MCF 10A (cell line): ENCODE data around the gene HBE1. TPM values are rescaled to one million over a fixed set of nuclear protein-coding genes. Genes with fewer than 3 reads are reported as not detected.

Experiments used
- BruUV-seq: library from RNA; stranded (reverse); fragments of 400-500 nt; replicated peaks from 2 replicates; lab custom pipeline; 2021; lab: Mats Ljungman, UMichigan
- CTCF ChIA-PET: fragments of 300-600 bp; sonication (Branson Sonifier 250); formaldehyde crosslinking; extraction: SDS; loops from one replicate; lab custom pipeline; 2021; ENCODE audit warnings: antibody characterized with exemption, inconsistent platforms; lab: Yijun Ruan, JAX
- POLR2A ChIA-PET: fragments of 300-600, 350-650 bp; sonication (Branson Sonifier 250); formaldehyde crosslinking; extraction: SDS; loops from one replicate; lab custom pipeline; 2020; ENCODE audit warnings: antibody characterized with exemption, inconsistent platforms; lab: Yijun Ruan, JAX
- DNase-seq: peaks from one replicate; pipeline ENCODE4 v3.0.0-alpha.2; 2018; ENCODE audit not compliant: unreplicated experiment
- H3K27ac Mint-ChIP-seq: one replicate; pipeline ENCODE4 v1.8.0; 2022; ENCODE audit warnings: mild to moderate bottlenecking, low read depth, mixed read lengths; ENCODE audit not compliant: unreplicated experiment
- H3K27me3 Mint-ChIP-seq: one replicate; pipeline ENCODE4 v1.8.0; 2022; ENCODE audit warnings: mixed read lengths; ENCODE audit not compliant: insufficient read depth, unreplicated experiment
- H3K36me3 Mint-ChIP-seq: one replicate; pipeline ENCODE4 v1.8.0; 2022; ENCODE audit warnings: mild to moderate bottlenecking, moderate library complexity, mixed read lengths; ENCODE audit not compliant: insufficient read depth, unreplicated experiment
- H3K4me1 Mint-ChIP-seq: one replicate; pipeline ENCODE4 v1.8.0; 2022; ENCODE audit warnings: mixed read lengths; ENCODE audit not compliant: insufficient read depth, unreplicated experiment
- H3K4me3 Mint-ChIP-seq: one replicate; pipeline ENCODE4 v1.8.0; 2022; ENCODE audit warnings: mild to moderate bottlenecking, moderate library complexity, mixed read lengths; ENCODE audit not compliant: unreplicated experiment
- H3K9me3 Mint-ChIP-seq: one replicate; pipeline ENCODE4 v1.8.0; 2022; ENCODE audit warnings: mixed read lengths; ENCODE audit not compliant: unreplicated experiment
- CTCF ChIP-seq: fragments of 200-600 bp; IDR thresholded peaks from one replicate; pipeline ENCODE4 v1.8.0; 2022; ENCODE audit warnings: antibody characterized with exemption, mild to moderate bottlenecking; ENCODE audit not compliant: unreplicated experiment
- intact Hi-C: fragments of 100-400 bp; cut with micrococcal nuclease; formaldehyde crosslinking; loops from 2 replicates; pipeline ENCODE4 v1.14.1; 2022
- total RNA-seq: library from RNA; stranded (reverse); gene quantifications from 2 replicates; pipeline ENCODE4 v1.2.3, GENCODE V29; 2022

The HBE1 gene
- total RNA-seq, 1 experiment from 2014 or later = not detected

GRCh38 chr11:5232821-5233220 is 36.9 kb downstream of the HBE1 start:
- DNase-seq = no peak
- Mint-ChIP-seq H3K27ac (no peak overlapping the region), H3K4me1 (no peaks in the 10 kb centered on the region), H3K9me3 (no peaks in the 10 kb centered on the region), H3K27me3 (no peaks in the 10 kb centered on the region), H3K4me3 (no peak overlapping the region), H3K36me3 (no peaks in the 10 kb centered on the region)
- BruUV-seq = no TSS peak
- POLR2A ChIA-PET = no interaction called here
- intact Hi-C loops = no loop called here
- no peak for TF ChIP-seq CTCF
- CTCF ChIA-PET = interaction anchor here (0.5 to 0.6 kb wide), 2 partner anchors 28 to 382 kb away, joined by 3 to 4 read pairs; no protein-coding TSS in a partner anchor

- CTCF ChIA-PET = no interaction called here
Observed at GRCh38 chr11:5232176-5232575, 37.6 kb downstream of the HBE1 start.

GRCh38 chr11:5231111-5231510 is 38.6 kb downstream of the HBE1 start:
- Mint-ChIP-seq H3K27ac (no peak overlapping the region), H3K4me3 (no peak overlapping the region), H3K36me3 (no peaks in the 10 kb centered on the region), H3K27me3 (no peaks in the 10 kb centered on the region), H3K9me3 (no peaks in the 10 kb centered on the region), H3K4me1 (peaks cover 6% of the 10 kb centered on the region)
- no peak for DNase-seq
- no peak for TF ChIP-seq CTCF
- intact Hi-C loops = no loop called here
- CTCF ChIA-PET = interaction anchor here (0.6 to 1.0 kb wide), 2 partner anchors 106 to 358 kb away, joined by 3 read pairs; no protein-coding TSS in a partner anchor
- POLR2A ChIA-PET = no interaction called here
- no TSS peak for BruUV-seq

More at GRCh38 chr11:5232176-5232575, 37.6 kb downstream of the HBE1 start:
- H3K27ac Mint-ChIP-seq = no peak overlapping the region
- no peaks in the 10 kb centered on the region for H3K27me3 Mint-ChIP-seq
- no peak overlapping the region for H3K4me3 Mint-ChIP-seq
- intact Hi-C loops = no loop called here
- H3K9me3 Mint-ChIP-seq = no peaks in the 10 kb centered on the region
- no peak for DNase-seq
- no peaks in the 10 kb centered on the region for H3K4me1 Mint-ChIP-seq
- no TSS peak for BruUV-seq
- POLR2A ChIA-PET = no interaction called here
- no peak for TF ChIP-seq CTCF
- no peaks in the 10 kb centered on the region for H3K36me3 Mint-ChIP-seq

GRCh38 chr11:5230266-5230665 is 39.5 kb downstream of the HBE1 start:
- Mint-ChIP-seq H3K27me3 (peaks cover under 1% of the 10 kb centered on the region), H3K36me3 (no peaks in the 10 kb centered on the region), H3K4me1 (peaks cover 6% of the 10 kb centered on the region), H3K4me3 (no peak overlapping the region), H3K27ac (no peak overlapping the region), H3K9me3 (no peaks in the 10 kb centered on the region)
- no peak for TF ChIP-seq CTCF
- ChIA-PET POLR2A (no interaction called here), CTCF (interaction anchor here (0.7 to 1.1 kb wide), 3 partner anchors 49 to 178 kb away, joined by 3 read pairs; no protein-coding TSS in a partner anchor)
- DNase-seq = no peak
- intact Hi-C loops = no loop called here
- BruUV-seq = no TSS peak
